ENCODE results near the gene RPP40.
A peak's percentile ranks its signal among the peaks of the same experiment; 100 is the strongest.
"Not testable (repeated sequence)": the region's sequence is repeated elsewhere in the genome, so short reads cannot be mapped to it uniquely, and the experiment has no call there.

Gene RPP40

DNA sequence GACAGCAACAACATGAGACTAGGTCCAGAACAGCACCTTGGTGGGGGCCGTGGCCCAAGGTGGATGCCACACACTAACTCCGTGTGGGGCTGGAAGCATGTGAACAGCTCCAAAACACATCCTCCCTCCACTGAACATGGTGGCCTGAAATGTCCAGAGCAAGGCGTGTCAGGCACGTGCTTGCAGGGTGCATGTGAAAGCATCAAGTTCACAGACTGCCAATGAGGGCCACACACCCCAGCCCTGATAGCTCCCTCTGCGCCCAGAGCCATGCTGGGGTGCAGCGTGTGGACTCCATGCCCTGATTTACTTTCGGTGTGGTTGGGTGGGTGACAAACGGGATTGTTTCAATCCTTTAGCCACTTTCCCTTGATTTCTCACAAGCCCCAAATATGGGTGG is 20.1 kb upstream of the RPP40 start:
- intact Hi-C loops (cut with DNase I): no loop called here
- DNase-seq: no peak

DNA sequence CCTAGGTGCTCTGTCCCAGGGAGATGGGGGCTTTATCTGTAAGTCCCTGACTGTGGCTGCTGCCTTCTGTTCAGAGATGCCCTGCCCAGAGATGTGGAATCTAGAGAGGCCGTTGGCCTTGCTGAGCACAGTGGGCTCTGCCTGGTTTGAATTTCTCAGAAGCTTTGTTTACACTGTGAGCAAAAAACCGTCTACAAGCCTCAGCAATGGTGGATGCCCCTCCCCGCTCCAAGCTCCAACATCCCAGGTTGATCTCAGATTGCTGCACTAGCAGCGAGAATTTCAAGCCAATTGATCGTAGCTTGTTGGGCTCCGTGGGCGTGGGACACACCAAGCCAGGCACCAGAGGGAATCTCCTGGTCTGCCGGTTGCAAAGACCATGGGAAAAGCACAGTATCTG is 16.3 kb upstream of the RPP40 start:
- intact Hi-C loops (cut with DNase I): no loop called here
- DNase-seq: no peak

DNA sequence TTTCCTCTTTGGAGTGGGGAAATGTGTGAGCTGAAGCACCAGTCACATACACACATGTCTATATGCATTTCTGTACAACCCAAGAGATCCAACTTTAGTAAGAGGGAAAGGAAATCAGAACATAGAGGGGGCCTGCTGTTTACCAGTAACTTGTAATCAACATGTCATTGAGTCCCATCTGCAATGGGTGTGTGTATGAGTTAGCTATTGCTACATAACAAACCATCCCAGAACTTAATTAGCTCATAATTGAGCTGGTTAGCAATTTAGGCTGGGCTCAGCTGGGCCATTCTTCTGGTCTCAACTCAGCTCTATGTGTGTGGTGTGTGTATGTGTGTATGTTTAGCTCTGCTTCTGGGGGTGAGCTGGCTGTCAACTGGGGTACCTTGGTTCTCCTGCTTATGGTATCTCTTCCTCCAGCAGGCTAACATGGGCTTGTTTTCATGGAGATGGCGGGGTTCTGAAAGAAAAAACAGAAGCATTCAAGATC is 10.3 kb upstream of the RPP40 start:
- intact Hi-C loops (cut with DNase I): no loop called here
- no peak for DNase-seq

DNA sequence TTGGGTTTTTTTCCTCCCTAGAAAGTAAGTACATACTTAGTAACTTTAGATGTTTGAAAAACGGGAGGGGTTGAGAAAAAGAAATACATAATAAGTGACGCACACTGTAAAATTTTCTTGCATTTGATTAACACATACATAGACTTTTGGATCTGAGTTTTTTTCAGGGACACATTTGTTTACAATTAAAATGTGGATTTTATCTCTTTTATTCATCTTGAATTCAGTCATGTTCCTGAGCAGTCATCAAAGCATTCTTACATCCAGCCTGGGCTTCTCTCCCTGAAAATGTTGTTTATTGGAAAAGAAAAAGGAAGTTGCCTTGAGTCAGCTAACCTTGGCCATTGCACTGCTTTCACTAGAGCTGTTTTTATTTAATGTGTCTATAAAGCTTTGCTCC is 8.7 kb upstream of the RPP40 start:
- intact Hi-C loops (cut with DNase I): no loop called here
- DNase-seq: no peak

DNA sequence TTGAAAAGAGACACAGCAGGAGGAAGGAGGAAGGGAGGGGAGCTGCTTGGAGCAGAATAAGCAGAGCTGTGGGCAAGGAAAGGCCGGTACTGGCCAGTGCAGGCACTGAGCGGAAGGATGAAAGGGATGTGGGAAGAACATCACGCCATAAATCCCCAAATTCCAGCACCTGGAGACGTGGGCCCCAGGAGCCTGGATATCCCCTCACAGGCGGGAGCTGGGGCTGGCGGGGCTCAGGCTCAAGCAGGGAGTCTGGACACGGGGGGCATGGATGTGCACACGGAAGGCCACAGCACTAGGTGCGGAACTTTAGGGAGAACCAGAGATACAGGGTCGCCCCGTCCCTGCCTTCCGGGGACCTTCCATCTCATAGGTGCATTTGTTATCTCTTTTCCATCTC is 7.5 kb upstream of the RPP40 start:
- intact Hi-C loops (cut with DNase I): no loop called here
- DNase-seq: no peak

DNA sequence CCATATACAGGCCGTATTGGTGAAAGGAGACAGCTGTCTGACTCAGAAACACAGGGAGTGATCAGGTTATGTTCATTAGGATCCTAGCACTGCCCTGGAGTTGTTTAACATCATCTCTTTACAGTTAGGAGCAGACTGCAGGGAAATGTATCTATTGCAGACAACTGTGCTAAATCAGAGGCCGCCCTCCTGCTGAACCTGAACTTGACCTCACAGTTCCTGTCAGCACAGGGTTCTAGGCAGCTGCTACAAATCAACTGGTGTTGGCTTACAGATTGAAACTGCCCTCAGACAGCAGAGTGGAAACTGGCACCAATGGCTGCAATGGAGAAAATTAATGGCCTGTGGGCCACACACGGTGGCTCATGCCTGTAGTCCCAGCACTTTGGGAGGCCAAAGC is 3.7 kb upstream of the RPP40 start:
- DNase-seq: no peak
- intact Hi-C loops (cut with DNase I): no loop called here

DNA sequence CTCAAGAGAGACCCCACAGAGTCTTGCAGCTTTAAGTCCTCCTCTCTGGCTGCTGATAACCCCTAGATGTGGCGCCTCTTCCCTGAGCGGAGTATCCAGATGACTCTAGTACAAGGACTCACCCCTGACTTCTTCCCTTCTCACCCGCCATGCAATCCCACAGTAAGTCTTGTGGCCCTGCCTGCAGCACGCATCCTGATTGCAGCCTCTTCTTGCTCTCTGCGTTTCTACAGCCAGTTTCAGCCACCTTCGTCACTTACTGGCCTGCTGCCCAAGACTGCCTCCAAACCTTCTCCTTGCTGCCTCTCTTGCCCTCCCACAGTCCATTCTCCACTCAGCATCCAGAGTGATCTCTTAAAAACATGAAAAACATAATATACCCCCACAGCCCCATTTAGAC is 2.4 kb upstream of the RPP40 start:
- DNase-seq: no peak
- intact Hi-C loops (cut with DNase I): no loop called here

DNA sequence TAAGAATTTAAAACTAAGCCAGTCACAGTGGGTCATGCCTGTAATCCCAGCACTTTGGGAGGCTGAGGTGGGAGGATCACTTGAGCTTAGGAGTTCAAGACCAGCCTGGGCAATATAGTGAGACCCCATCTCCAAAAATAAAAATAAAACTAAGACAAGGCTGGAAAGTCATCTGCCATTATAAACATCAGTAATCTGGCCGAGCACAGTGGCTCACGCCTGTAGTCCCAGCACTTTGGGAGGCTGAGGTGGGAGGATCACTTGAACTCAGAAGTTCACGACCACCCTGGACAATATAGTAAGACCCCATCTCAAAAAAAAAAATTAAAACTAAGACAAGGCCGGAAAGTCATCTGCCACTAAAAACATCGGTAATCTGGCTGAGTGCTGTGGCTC is 1.2 kb upstream of the RPP40 start:
- intact Hi-C loops (cut with DNase I); DNase-seq: not testable (repeated sequence)

DNA sequence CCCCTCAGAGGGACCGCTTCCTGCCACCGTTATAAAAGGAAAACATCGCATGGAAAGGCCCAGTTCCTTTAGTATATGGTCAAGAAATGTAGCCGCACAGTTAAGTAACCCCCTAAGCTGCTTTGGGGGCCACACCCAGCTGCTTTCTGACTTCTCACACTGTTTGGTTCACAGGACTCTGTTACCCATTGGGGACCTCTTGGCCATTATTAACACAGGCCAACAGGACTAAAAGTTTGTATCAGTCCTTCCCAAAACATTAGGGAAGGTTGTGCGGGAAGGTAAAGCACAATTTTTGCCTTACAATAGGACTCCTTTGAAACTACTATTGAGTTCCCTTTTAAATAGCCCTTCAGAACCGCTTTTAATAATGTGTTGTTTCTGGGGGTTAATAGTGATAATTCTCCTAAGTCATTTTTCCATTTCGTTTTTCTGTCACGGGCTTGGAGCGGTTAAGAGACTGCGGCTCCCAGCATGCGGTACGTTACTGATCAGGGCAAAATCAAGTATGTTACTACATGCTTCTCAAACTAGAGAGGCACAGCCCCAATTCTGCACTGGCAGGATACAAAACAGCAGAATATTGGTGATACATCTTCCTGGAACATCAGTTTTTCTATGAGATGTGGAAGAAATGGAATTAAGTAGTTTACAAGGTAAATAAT is 668 bp upstream of the RPP40 start:
- intact Hi-C loops (cut with DNase I): no loop called here
- DNase-seq: no peak

DNA sequence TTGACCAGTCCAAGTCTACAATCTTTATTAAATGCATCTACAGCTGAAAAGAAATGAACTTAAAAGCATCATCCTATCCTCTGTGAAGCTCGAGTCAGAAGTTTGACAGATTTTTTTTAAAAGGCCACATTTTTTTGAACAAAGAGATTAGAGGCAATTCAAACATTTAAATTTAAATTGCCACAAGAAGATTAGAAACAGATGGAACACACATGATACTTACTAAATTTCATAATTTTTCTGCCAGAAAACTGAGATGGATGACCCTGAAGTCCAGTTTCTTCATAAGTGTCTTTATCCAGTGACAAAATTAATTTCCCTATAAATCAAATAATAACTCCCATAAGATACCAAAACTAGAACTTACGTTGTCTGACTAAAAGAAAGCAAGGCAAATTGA is 4.3 kb downstream of the RPP40 start:
- no peak for DNase-seq
- intact Hi-C loops (cut with DNase I): no loop called here

DNA sequence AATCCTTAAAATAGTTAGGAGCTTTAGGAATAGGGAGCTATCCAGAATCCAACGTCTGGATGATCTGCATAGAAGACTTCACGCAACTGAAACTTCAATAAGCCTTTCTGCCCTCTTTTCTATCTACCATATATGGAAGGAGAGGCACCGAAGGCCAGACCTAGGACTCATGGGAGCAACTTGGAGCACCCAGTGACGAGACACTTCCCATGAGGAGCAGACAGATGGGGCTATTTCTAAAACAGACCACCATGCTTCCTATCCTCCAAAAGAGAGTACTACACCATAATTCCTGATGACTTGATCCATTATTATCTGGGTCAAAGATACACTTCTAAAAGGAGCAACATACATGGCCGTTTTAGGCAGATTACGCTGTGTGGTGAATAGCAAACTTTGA is 6.0 kb downstream of the RPP40 start:
- no peak for DNase-seq
- intact Hi-C loops (cut with DNase I): no loop called here

DNA sequence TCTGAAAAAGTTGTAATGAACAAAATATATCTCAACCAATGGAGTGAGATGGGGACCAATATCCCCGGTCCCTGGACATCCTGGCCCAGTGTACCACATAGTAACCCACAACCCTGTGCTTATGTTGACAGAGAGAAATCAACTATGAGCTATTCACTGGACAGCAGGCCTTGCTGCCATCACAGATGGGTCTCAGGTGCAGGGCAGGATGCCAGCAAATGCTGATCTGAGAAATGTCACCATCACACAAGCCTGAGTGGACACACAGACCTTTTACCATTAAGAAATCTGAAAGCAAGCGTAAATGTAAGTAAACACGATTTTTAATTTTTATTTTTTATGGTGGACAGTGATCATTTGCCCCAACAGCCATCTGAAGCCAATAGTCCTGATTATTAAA is 9.1 kb downstream of the RPP40 start:
- no peak for DNase-seq
- intact Hi-C loops (cut with DNase I): no loop called here

DNA sequence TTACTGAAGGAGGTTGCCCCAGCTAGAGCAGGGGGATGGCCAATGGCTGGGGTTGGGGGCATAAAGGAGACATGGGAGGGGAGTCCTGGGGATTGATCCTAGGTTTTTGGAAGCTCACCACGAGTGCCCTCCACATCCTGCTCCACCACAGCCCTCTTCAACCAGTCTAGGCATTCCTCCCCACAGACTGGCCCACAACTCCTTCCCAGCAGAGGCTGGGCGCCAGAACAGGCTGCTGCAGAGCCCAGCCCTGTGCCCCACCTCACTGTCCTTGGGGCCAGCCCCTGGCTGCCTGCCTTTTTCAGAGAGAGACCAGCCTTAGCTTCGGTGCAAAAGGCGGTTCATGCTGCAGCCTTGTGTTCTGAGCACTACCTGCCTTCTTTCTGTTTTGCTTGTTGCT is 16.4 kb downstream of the RPP40 start:
- intact Hi-C loops (cut with DNase I): no loop called here
- no peak for DNase-seq

DNA sequence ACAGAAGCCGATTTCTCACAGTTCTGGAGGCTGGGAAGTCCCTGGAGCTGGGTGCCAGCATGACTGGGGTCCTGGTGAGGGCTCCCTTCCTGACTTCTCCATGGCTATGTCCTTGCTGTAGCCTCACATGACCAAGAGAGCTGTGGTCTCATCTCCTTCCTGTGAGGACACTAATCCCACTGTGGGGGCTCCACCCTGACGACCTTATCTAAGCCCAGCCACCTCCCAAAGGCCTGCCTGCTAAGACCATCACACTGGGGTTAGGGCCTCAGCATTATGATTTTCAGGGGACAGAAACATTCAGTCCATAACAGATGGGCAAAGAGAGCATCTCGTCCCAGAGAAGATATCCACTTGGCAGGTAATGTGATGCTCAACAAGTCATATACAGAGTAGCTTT is 16.8 kb downstream of the RPP40 start:
- DNase-seq: no peak
- intact Hi-C loops (cut with DNase I): no loop called here

DNA sequence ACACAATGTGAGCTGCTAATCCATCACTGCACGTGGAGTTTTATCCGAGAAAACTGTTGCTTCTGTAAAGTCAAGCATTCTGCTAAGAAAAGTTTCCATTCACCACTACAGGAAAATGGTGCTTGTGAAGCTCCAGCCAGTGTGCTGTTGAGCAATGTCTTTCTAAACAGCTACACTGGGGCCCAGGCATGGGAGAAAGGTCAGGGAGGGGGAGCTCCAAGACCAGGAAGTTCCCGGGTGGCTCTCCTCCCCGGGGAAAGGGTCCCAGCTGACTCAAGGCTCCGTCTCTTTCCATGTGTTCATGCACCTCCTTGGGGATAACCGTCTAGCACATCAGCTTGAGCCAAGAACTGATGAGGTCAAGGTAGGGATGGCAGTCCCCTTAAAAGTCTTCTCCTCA is 20.5 kb downstream of the RPP40 start:
- intact Hi-C loops (cut with DNase I): no loop called here
- no peak for DNase-seq

DNA sequence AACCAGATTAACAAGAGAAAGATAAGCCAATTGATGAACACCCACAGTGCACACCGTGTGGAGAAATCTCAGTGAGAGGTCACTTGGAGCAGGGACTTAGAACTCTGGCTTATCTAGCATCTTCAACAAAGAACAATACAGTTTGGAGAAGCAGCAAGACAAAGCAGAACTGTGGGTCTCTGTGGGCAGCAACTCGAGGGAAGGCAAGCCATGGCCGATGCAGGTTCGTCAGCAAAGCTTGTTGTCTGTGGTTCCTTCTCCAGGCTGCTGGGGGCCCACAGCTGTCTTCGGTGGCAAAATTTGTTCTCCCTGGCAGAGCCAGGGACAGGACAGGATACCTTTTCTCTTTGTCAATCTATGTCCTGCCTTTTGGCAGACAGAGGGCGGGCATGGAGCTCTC is 22.1 kb downstream of the RPP40 start:
- intact Hi-C loops (cut with DNase I): no loop called here
- no peak for DNase-seq

DNA sequence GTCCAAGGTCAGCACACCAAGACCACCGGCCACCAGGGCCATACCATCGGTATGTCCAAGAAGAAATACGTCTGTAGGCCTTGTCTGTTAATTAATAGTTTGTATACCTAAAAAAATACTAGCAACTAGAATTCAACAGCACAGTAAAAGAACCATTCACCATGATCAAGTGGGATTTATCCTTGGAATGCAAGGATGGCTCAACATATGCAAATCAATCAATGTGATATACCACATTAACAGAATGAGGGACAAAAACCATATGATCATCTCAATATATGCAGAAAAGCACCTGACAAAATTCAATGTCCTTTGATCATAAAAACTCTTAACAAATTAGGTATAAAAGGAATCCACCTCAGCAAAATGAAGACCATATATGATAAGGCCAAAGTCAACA is 24.4 kb downstream of the RPP40 start:
- intact Hi-C loops (cut with DNase I): no loop called here
- no peak for DNase-seq

DNA sequence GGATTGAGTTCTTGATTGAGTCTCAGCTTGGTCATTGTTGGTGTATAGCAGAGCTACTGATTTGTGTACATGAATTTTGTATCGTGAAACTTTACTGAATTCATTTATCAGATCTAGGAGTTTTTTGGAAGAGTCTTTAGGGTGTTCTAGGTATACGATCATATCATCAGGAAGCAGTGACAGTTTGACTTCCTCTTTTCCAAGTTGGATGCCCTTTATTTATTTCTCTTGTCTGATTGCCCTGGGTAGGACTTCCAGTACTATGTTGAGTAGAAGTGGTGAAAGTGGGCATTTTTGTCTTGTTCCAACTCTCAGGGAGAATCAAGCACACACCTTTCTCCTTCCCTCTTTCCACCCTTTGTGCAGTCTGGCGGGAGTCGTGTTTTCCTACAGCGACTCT is 26.4 kb downstream of the RPP40 start:
- no peak for DNase-seq
- intact Hi-C loops (cut with DNase I): no loop called here

DNA sequence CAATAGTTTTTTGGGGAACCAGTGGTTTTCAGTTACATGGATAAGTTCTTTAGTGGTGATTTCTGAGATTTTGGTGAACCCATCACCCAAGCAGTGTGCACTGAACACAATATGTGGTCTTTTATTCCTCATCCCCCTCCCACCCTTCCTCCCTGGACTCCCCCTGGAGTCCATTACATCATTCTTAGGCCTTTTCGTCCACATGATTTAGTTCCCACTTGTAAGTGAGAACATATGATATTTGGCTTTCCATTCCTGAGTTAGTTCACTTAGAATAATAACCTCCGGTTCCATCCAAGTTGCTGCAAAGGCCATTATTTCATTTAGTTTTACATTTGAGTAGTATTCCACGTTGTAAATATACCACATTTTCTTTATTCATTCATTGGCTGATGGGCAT is 28.3 kb downstream of the RPP40 start:
- intact Hi-C loops (cut with DNase I): no loop called here
- no peak for DNase-seq

DNA sequence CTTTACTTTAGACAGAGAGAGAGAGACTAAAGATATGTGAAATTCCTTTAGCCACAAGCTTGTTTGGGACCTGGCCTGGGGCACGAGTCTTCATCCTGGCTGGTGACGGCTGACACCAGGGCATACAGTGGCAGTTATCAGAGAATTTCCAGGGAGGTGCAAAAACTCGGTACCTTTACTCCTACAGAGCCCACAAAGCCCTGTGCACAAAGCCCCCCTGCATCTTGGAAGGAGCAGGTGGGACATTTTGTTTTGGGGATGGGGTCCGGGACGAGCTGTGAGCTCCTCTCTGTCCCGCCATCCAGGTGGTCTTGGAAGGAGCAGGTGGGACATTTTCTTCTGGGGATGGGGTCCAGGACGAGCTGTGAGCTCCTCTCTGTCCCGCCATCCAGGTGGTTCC is 28.9 kb downstream of the RPP40 start:
- no peak for DNase-seq
- intact Hi-C loops (cut with DNase I): no loop called here

DNA sequence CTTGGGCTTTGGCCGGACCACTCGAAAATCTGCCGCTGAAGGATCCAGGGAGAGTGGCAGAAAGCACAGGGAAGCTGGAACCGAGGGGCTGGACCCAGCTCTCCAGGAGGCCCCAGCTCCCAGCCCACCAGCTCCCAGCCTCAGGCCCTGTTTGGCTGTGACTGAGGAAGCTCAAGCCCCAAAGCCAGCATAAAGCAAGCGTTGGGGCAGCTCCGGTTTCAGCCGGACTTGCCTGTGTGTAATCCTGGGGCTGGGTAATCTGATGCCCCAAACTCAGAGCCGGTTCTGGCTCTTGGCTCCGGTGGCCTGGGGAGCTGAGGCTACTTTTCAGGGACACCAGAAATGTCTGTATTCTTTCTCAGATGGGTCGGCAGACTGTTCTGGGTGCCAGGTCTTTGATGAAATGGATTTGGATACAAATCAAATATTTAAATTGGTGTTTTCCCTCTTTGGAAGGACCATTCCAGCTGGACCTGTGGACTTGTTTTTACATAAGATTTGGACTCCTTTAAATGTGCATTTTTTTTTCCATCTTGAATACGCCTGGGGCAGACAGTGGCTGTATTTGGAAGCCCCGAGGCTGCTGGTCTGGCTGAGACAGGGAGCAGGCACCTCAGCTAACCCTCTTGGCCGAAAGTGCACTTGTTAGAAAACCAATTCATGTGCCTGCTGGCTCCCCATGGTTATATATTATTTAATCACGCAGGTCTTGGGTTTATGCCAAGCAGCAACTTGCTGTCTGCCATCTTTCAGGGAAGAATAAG is 29.7 kb downstream of the RPP40 start:
- peak in 1 of 10 donors; percentile 13 for DNase-seq
- intact Hi-C loops (cut with DNase I): no loop called here

DNA sequence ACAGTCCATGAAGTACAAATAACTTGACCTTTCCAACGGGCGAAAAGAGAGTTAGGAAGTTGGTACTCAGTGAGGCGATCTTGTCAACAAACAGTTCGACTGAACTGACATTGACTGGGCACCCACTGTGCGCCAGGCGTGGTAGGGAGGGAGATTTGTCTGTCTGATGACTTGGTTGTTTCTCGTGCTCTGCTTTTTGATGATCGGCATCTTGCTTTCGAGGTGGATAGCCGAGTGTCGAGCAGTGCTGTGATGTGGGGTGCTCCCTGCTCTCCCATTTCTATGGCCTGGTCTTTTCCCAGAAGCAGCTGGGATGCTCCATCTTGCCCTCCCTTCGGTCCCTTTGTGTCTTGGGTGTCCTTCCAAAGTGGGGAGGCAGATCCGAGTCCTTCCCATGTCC is 30.4 kb downstream of the RPP40 start:
- intact Hi-C loops (cut with DNase I): no loop called here

More for the DNA sequence above, 30.4 kb downstream of the RPP40 start:
- DNase-seq: no peak
